Stimulated activated CD8-positive, alpha-beta memory T cell treated with anti-CD3 and anti-CD28 coated beads, Interleukin-12 subunit alpha, Interleukin-12 subunit beta, amount 100 ng/mL, for 24 hours (primary cell): ENCODE results near the gene MT1B.

ENCODE experiments used
- DNase-seq: peaks from one replicate; pipeline ENCODE4 v3.0.0-alpha.2; 2020; ENCODE audit errors: extremely low read depth

The MT1B gene

DNA sequence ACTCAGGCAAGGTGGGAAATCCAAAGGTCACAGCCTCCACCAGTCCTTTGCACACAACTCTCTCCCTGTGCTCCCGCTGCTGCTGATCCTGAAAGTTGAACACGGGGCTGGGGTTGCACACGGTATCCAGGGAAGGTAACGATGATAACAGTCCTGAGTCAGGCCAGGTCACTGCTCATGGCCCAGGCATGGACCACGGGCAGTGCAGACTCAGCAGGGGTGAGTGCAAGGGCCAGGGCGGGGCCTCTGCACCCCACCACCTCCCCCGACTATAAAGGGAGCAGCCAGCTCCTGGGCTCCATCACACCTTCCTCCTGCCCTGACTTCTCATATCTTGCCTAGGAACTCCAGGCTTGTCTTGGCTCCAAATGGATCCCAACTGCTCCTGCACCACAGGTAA lies at the start of gene MT1B:
MT1B (plus strand) TSS at position 301 of the 400 bp plus-strand sequence; CDS start at position 369, 68 bp downstream.
- no peak for DNase-seq

GRCh38 chr16:56603589-56603988 lies 48.1 kb upstream of the MT1B start:
- DNase-seq = no peak

- DNase-seq = no peak
Observed at GRCh38 chr16:56604966-56605365, 46.7 kb upstream of the MT1B start.

DNA sequence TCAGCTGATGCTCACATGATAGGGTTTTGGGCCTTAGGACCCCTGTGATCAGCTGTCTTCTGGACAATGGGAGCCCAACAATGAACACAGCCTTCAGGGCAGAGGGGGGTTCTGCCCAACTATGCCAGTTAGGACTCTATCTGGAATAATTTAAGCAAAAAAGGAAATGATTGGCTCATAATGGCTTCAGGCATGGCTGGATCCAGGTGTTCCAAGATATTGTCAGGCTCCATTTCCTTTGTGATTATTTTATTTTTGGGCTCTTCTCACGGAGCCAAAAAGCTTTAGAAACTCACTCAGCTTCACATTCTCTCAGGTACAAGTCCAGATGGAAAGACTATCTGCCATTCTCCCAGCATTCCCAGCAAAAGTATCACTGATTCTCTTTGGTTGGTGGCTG lies 46.2 kb upstream of the MT1B start:
- DNase-seq = no peak

- no peak for DNase-seq
Observed at GRCh38 chr16:56606071-56606475, 45.6 kb upstream of the MT1B start.

DNA sequence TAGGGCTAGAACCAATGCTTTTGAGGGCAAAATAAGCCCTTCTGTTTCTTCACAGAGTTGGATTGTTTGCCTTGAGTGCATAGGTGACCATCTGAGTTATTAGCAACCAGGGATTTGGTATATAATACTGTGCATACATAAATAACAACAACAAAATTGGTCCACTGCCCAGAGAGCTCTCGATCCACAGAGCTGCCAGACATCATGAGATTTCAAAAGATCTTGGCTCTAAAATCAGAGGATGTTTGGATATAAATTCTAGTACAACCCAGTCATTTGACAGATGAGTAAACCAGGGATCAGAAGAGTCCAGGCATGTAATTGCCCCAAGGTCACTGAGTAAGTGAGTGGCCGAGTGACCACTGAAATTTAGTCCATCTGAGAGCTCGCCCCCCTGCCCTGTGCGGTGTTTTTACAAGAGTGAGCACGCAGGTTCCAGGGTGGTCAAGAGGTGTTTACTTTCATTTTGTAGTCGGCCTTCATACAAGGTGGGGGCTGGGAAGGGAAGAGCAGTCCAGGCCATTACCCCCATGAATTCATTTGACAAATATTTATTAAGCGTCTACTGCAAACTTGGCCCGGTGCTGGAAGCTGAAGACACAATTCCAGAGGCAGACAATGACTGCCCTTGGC lies 45.1 kb upstream of the MT1B start:
- DNase-seq = no peak

DNA sequence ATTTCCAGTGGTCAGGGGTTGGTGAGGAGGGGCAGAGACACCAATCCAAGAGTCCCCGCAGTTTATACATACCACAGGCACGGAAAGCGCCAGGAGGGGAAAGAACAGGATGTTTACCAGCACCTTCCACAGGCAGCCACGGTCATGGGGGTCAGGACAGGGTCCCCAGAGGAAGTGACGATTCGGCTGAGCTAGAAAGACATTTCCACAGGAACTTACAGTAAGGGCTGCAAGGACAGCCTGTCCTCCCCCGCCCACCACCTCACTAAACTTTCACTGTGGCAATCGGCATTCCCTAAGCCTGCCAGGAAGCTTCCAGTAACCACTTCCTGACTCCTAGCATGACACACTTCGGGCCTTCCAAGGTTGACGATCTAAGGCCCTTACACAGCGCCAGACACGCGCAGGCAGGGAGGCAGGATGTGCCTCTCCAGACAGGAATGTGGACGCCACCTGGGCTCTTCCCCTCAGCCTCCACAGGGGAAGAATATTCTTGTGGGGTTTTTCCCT lies 44.5 kb upstream of the MT1B start:
- DNase-seq = no peak

GRCh38 chr16:56607675-56608042 lies 44.0 kb upstream of the MT1B start:
- DNase-seq = no peak

DNA sequence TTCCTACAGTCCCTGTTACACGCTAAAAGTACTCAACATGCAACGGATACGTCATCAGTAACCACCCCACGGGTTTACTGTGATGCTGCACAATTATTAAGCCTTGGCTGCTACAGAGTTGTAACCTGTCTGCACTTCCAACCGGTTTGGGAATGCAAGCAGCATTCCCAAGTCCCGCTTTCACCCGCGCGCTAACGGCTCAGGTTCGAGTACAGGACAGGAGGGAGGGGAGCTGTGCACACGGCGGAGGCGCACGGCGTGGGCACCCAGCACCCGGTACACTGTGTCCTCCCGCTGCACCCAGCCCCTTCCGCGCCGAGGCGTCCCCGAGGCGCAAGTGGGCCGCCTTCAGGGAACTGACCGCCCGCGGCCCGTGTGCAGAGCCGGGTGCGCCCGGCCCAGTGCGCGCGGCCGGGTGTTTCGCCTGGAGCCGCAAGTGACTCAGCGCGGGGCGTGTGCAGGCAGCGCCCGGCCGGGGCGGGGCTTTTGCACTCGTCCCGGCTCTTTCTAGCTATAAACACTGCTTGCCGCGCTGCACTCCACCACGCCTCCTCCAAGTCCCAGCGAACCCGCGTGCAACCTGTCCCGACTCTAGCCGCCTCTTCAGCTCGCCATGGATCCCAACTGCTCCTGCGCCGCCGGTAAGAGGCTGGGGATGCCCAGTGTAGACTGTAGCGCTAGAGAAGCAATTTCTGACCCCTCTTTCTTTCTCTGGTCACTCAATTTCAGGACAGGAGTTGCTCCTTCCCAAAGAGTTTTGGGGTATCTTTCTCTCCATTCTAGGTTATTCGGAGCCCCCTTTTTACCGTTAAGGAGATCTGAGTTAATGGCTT lies 43.4 kb upstream of the MT1B start, which contains the start of gene MT2A:
MT2A (plus strand) TSS at position 542 of the 833 bp plus-strand sequence; CDS start at position 614, 72 bp downstream.
- DNase-seq = peak; percentile 83

DNA sequence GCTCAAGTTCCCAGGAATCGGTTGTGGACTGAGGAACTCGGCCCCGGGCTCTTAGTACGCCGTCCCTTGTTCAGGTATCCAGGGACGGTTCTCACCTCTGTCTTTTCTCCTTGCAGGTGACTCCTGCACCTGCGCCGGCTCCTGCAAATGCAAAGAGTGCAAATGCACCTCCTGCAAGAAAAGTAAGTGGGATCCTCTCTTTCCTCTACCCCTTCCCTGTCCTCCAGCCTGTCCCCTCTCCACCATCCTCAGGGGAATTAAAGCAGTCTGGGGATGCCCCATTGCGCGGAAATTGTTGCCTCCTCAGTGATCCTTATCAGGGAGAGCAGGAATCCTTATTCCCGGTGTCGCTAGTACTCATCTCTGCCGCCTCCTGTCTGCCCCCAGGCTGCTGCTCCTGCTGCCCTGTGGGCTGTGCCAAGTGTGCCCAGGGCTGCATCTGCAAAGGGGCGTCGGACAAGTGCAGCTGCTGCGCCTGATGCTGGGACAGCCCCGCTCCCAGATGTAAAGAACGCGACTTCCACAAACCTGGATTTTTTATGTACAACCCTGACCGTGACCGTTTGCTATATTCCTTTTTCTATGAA lies 42.7 kb upstream of the MT1B start:
- no peak for DNase-seq

- no peak for DNase-seq
Observed at GRCh38 chr16:56609463-56609921, 42.2 kb upstream of the MT1B start.

DNA sequence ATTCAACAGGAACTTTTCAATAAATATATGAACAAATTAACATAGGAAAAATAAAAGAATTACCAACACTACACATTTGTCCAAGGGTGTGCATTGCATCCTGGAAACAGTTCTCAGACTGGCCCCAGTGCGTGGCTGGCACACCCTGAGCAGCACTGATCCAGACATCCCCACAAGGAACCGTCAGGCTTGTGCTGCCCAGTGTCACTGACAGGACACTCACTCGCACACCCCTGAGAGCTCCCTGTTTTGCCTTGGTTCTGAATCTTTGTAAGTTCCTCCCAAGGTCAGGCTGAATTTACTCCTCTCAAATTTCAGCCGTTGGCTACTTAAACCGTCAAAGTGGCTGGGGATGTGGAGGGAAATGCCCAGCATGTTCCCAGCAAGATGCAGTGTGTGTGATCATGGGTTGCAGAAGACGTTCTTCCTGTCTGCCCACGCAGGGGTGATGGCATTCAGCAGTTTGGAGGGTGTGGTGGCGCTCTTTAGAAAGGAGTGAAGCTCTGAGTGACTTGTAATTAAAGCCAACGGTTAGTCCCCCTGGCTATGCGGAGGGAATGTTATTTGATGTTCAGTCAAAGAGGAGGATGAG lies 41.6 kb upstream of the MT1B start:
- peak; percentile 55 for DNase-seq

DNA sequence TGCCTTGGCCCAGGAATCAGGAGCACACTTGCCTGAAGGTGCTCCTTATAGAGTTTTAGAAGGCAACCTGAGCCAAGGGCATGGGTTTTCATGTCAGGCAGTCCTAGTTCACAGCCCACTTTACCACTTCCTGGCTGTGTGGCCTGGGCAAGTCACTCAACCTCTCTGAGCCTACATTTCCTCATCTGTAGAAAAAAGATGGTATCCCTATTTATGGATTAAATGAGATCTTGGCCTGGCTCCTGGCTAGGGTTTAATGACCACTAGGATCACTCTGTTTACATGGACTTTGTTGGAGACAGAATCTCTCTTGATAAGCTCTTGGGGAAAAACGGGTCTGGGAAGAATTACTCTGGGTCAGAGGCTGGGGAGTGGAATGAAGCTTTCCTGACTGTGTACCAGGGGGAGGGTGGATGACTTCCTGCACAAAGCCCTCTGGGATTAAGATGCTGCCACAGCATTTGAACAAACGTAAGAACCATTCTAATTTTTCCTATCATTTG lies 41.0 kb upstream of the MT1B start:
- DNase-seq = no peak

DNA sequence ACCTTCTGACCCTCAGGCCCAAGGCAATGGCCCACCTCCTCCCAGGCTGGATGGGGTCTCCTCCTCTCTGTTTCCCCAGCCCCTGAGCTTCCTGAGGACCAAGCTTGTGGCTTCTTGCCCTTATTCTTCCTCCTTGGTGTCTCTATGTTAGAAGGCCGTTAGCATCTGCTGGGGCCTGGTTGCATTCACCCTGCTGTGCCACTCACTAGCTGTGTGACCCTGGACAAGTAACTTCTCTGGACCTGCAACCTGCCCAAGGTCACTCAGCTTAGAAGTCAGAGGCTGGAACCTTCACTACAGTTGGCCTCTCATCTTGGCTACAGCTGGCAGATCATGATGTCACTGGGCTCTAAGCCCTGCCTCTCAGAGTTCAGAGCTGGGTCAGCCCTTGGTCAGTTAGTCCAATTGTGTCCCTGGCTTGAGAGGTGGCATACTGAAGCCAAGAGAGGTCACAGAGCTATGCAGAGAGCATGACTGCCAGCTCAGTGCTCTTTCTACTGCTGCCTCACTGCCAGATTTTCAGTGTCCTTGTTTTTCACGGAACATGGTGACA lies 40.3 kb upstream of the MT1B start:
- DNase-seq = no peak

- no peak for DNase-seq
Observed at GRCh38 chr16:56613706-56614105, 38.0 kb upstream of the MT1B start.

GRCh38 chr16:56614549-56614991 lies 37.1 kb upstream of the MT1B start:
- DNase-seq = no peak

GRCh38 chr16:56615353-56615752 lies 36.3 kb upstream of the MT1B start:
- no peak for DNase-seq

- no peak for DNase-seq
Observed at GRCh38 chr16:56616608-56617211, 35.0 kb upstream of the MT1B start.

DNA sequence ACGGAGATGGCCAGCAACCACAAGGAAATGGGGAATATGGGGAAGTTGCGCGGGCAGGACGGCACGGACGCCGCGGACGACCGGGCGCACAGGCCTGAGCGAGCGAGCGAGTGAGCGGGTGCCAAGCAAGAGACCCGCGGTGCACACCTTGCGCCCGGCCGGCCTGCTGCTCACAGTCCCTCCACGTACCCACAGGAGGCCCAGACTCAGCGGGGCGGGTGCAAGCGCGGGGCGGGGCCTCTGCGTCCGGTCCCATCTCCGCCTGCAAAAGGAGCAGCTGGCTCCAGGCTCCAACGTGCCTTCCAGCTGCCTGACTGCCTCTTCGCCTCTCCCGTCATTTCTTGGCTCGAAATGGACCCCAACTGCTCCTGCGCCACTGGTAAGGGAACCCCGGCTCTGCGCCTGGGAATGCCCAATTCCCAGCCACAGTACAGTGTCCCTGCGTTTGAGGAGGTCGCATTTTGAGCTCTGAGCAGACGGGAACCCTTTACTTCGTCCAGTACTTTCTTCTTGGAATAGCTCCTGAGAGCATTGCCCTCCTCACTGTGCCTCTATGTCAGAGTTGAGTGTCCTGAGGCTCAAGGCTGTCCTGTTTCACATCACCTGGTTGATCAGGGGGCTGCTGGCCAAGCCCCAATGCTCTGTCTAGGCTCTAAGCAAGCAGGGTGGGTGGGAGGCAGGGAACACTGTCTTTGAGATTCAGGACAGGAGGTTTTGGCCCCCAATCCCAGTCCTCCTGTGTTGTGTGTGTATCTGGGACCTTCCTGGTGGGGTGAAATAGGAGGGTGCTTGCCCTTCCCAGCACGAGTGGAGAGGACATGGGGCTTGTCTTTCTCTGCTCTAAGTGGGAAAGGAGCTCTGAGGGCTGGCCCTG lies 34.2 kb upstream of the MT1B start:
- no peak for DNase-seq

GRCh38 chr16:56618138-56618537 lies 33.5 kb upstream of the MT1B start:
- no peak for DNase-seq
